Epidermal melanocyte (primary cell): ENCODE data around the gene ZNF862.

Source experiments
- DNase-seq: peaks from one replicate; pipeline ENCODE4 v3.0.0; 2011; ENCODE audit warnings: low spot score; ENCODE audit not compliant: insufficient read length

The ZNF862 gene

DNA sequence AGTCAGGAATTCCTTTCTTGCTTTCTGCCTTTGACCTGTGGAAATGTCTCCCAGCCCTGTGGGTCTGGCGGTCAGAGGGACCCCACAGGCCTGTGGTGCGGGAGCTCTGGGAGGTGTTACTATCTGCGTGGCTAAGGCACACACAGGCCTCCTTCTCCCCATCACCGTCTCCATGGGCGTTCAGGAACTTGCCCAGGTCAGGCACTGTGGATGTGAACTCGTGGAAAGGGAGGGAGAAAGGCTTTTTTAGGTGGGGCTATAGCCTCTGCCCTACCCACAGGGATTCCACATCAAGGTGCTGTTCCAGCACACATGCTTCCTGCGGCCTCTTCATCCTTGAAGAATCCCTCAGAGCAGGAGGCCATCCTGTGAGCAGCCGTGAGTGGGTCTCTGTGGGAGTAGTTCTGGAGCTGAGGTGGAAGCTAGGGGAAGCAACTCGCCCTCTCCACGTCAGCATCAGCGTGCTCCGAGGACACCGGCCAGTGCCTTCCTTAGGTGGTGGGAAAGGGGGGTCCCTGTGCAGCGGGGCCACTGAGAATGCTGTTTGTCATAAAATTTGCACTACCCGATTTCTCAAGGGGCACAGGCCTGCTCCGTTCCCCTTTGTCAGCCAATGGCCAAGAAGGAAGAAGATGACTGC, 28.1 kb downstream of the ZNF862 start:
- DNase-seq, result no peak

DNA sequence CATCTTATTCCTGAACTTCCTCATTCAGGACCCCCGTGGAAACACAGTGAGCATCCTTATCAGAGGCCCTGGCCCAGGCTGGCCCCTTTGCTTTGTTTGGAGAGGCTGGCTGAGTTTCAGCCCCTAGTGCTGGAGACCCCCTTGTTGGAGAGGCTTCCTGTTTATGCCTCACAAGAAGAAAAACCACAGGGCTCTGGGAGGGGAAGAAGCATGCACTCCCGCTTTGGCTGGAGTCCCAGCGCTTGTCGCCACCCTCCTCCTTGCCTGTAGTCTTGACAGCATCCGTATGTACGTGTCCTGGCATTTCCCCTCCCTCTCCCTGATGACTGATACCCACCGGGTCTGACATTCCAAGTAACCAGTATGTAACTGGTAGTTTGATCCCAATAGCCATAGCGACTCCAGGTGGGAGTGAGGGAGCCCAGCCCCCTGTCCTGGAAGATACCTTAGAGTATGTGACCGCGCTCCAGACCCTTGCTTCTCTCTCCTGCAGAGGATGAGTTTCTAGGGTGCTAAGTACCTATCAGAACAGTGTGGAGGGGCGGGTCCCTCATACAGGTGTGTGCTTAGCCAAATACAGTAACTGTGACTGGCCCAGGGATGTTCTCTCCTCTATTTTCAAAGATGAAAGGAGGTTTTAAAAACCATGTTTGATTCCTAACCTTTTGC, 28.7 kb downstream of the ZNF862 start:
- no peak for DNase-seq

DNA sequence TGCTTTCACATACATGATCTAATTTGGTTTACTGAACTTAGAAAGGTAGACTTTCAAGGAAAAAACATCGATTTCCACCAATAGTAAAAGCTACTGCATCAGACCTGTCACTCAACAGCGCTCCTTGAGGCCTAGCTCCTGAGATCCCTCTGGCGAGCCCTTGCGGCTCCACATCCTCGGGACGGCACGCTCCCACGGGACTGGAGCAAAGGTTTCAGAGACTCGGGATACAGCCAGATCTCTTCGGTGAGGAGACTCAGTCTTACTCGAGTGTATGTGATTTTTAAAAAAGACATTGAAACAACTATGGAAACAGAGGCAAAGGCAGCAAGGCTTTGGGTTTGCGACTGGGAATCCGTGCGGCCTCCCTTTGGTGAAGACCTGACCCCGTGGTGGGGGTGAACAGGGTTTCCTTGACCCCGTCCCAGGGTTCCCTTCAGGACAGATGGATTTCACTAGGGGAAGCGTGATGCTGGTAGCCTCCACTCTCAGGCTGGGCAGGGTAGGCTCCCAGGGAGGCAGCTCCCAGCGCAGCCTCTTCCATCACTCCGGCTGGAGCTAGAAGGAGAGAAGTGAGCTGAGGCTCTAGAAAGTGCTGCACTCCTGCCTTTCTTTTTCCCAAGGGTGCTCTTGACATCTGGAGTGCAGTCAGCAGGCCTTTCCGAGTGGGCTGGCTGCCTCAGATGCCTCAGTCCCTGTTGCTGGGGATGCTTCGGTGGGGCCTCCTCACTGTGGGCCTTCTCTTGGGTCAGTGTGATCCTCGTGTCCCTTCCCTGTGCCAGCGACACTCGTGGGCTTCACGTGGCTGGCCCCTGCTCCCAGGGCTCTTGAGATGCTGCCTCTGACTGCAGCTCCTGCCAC, 29.8 kb downstream of the ZNF862 start:
- no peak for DNase-seq

DNA sequence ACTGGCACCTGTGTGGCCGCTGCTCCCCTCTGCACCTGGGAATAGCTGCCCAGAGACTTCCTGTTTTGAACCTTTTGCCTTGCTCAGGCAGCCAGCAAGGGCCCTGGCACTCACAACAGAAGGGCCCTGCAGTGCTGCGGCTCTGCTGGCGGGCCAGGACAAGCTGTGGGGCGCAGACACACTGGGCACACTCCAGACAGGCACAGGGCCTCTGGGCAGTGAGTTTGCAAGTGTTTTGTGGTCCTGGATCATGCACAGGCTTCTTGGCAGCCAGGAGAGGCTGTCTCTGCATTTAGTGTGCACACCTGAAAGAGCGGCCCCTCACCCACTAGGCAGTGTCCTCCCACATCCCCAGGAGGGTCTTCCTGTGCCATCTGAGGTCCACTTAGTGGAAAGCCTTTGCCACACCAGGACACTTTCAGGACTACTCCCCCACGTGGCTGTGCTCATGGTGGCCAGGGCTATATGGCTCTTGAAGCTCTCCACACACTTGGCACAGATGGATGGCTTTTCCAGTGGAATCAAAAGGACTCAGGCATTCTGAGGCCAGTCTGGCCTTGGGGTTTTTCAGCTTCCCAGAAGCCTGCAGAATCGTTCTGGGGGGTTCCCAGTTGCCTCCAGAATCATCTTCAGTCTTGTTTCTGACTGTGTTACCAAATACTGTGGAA, 30.6 kb downstream of the ZNF862 start:
- DNase-seq, result no peak

DNA sequence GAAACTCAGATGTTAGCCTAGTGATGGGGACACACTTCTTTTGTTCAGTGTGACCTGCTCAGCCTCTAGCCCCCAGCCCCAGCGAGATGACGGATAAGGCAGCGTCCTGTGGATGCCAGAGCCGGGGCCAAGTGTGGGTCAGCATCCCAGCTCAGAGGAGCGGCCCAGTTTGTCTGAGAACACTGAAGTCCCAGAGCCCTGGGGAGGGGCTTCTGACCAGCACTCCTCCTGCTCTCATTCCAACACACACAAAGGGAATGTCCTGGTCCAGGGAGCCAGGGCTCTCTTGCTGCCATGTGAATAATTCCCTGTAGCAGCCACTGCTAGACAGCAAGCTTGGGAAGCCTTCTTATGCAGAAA, 31.1 kb downstream of the ZNF862 start:
- no peak for DNase-seq

DNA sequence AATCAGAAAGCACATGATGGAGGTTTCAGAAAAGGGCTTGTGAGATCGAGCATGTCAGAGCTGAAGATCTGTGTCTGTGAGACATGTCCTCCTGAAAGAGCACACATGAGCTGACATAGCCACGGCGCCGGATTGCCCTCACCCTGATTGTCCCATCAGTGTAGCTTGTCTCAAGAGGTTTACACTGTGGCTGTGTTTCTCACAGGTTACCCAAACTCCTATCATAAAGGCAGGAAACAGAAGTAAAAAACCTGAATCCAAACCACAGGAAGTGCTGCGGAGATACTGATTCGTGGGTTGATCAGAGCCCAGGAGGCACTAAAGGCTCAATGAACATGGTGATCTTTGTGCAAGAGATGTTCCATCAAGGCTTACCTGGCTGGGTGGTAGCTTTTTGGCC, 31.7 kb downstream of the ZNF862 start:
- DNase-seq, result no peak

DNA sequence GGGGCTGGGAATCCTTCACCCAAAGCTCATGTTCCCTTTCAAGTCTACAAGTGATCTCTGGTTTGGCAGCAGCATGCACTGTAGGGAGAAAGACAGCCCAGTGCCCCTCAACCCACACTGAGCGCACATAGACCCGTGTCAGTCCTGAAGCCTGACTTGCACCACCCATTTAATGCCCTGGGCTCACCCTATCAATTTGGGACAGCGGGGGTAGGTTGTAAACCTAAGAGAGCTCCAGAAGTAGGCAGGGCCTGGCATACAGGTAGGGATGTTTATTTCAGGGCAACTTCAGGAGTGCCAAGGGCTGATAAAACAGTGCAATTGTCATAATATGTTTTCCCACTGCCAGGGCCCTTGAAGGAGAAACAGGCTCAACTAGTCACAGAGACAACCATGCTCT, 32.1 kb downstream of the ZNF862 start:
- DNase-seq, result no peak

DNA sequence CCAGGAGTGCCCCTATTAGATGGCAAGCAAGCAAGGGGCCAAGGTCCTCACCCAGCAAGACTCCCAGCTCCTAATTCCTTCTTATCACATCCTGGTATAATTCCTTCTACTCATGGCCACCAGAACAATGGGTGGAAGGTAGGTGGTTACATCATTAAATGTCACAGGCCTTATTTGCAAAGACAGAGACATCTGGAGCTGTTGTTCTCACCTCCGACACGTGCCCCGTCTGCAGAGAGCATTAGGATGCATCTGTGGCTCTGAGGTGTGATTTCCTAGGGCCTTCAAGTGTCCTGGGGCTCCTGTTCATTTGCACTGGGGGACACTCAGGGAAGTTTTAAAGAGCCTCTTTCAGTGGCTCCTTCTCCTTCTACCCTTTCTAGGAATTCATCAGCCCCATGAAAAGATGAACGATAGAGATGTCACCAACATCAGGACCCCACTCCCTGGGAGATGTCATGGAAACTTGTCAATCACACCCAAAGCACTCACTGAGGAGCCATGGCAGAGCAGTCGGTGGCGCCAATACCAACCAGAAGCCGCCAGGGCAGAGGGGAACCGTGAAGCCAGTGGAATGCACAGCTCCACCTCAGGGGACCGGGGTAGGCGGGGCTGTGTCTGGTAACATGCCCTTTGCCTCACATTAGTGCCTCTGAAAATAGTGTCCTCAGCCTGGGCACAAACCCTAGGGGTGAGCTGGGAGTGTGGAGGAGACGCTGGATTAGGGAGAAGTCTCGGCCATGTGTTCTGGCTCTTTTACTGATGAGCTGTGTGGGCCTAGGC, 32.7 kb downstream of the ZNF862 start:
- DNase-seq, result no peak

DNA sequence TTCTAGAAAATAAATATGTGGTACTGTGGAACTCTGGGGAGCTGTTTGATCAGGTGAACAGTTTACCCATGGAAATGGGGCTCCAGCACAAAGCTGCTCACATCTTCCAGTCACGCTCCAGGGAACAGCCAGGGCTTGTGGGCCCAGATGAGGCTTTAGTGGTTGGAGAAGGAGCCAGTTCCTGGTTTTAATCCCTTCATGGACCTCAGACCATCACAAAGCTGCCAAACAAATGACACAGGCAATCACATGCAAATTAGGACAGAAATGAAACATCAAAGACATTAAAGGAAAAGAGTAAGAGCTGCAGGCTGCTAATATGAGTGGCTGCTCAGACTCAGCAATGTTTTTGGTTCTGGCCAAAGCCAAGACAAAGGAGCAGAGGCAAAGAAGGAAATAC, 33.4 kb downstream of the ZNF862 start:
- DNase-seq, result no peak

DNA sequence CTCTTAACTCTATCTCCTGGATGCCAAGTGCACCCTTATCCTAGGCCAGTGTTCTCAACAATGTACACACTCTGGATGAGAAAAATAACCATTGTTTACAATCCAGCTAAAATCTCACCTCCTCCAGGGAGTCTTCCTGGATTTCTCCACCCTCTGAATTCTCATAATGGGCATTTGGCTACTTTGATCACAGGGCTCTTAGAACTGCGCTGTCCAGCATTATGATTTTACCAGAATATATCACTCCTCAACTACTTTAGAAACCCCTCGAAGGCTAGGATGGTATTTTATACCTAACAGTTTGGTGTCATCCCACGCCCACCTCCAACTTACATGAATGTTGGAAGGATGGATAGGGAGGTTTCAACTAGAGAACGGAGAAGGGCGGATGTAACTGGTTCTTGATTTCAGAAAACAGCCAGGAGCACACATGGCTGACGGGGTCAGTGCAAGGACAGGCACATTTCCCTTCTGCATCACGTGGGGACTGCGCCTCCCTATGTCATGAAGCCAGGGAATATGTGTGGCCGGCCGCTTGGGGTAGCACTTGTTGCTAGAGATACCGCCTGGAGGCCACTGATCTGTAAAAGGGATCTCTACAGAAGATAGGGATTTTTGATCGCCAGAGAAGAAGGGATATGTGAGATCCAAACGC, 34.4 kb downstream of the ZNF862 start:
- DNase-seq, result peak; percentile 95

DNA sequence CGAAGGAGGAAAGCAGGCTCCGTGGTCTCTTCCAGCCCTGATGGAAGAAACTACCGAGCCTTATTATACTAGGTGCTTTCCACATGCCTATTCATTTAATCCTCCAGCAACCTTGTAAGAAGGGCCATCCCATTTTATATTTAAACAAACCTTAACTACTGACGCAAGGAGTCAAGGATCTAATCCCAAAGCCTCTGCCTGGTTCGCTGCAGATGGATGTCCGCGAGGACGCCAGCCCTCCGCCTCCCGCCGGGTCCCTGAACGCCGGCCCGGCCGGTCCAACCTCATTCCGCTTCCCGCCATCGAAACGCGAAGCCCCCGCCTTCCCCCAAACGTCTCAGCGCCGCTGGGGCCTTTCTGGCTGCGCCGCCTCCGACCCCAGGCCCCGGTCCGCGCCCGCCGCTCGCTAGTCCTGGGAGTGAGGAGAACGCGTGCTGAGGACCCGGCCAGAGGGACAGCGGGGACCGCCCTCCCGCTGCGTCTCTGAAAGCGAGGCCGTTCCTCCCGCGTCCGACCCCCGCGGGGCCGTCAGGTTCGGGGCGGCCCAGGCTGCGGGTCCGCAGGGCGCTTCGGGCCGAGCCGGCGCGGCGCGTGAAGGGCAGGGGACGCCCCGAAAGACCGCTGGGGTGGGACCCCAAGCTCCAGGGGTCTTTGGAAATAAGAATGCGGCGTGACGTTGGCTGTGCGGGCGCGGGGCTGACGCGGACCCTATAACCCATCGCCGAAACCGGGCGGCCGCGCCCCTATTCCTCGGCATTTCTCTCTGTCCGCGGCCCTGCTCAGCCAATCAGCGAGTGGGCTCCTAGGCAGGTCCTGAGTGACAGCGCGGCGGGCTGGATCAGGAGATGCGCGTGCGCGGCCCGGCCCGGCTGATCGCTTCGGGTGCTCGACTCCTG, 35.1 kb downstream of the ZNF862 start, which contains the start of gene ATP6V0E2:
Gene ATP6V0E2, plus strand, starts transcription at position 896 of the 896 bp plus-strand sequence. CDS start 97 bp downstream, outside the sequence.
- DNase-seq, result peak; percentile 99

DNA sequence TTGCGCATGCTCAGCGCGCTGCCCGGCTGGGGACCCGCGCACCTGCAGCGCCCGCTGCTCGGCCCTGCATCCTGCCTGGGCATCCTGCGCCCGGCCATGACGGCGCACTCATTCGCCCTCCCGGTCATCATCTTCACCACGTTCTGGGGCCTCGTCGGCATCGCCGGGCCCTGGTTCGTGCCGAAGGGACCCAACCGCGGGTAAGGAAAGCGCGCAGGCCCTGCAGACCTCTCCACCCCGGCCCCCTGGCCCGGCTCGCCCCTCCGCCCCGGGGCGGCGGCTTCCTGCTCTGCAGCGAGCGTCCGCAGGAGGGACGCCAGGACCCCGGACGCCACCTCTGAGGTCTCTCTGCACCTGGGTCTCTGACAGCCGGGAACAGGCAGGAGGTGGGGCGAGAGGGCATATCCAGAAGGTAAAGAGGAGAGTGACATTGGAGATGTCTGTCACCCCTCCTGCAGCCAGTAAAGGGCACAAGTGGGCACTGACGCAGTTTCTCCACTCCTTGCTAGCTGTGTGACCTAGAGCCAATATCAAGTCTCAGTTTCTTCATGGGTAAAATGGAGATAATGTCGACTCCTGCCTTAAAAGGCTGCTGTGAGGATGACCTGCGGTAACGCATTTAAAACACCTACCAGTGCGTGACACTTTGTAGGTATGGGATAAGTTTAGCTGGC, 35.9 kb downstream of the ZNF862 start:
- DNase-seq, result no peak

DNA sequence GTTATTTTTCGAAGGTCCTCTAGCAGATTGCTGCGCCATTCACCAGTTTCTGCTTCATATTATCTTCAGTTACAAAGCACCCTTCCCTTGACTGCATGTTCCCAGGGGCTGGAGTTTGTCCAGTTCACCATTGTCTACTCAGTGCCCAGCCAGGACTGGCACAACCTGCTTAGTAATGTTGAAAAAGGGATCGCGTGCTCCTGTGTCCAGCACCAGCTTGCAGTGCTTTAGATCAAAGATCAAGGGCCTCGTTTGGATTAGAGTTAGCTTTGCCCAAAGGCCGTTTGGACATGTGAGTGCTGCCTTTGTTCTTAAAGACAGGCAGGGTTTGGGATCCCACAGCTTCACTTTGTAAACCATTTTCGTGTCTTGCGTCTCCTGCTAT, 36.5 kb downstream of the ZNF862 start:
- DNase-seq, result no peak

DNA sequence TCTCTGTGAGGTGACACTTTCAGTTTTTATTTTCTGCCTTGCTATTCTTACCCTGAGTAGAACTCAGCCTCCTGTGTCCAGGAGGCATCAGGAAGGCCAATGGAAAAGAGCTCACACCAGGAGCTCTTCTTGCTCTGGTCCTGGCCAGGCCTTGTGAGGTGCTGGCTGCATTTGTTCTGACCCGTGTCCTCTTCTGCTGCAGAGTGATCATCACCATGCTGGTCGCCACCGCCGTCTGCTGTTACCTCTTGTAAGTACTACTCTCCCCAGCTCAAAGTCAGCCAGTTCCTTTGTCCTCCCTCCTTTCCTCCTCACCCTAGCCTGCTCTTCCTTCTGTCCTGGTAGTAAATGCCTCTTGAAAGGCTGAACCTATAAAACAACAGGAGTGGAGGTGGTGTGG, 37.2 kb downstream of the ZNF862 start:
- no peak for DNase-seq

DNA sequence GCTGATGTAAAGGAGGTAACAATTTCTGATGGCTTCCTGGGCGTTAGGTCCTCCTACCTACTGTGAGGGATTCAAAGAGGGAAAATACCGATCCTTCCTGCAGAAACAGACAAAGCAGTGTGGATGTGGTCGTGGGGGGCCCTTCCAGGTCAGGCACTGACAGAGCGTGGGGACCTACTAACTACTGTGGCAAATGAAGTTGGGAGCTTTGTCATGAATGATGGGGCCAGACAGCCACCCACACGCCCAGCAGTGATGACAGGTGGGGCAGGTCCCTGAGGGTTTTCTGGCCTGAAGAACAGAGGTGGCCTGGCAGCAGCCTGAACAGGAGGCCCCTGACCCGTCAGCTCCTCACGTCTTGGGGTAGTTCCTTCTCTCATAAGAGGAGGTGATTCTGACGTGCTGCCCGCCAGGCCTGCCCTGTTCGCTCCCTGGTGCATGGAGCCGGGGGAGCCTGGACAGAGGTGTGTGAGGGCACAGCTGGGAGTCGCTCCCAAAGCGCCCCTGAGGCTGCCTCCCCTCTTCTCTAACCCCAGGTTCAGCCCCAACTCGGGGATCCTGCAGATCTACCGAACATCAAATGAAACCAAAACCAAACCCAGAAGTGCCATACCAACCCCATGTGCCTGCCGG, 39.8 kb downstream of the ZNF862 start:
- DNase-seq, result no peak

DNA sequence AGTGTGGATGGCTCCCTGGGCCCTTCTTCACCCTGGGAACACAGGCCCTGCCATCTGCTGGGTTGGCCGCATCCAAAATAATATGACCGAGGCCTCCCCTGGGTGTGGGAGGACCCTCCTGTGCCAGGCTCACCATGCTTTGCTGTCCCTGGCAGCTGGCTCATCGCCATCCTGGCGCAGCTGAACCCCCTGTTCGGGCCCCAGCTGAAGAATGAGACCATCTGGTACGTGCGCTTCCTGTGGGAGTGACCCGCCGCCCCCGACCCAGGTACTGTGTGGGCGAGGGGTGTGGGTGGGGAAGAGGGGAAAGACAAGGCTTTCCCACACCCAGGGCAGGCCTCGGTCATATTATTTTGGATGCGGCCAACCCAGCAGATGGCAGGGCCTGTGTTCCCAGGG, 40.3 kb downstream of the ZNF862 start:
- no peak for DNase-seq

DNA sequence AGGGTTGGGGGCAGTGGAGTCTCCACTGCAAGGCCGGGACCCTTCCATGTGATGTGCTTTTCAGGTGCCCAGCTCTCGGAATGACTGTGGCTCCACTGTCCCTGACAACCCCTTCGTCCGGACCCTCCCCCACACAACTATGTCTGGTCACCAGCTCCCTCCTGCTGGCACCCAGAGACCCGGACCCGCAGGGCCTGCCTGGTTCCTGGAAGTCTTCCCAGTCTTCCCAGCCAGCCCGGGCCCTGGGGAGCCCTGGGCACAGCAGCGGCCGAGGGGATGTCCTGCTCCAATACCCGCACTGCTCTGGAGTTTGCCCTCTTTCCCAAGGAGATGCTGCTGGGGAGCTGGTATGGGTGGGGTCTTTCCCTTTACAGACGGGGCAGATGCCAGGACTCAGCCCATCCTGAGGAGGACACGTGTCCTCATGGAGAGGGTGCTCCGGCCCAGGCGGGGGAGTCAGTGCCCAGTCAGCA, 41.1 kb downstream of the ZNF862 start:
- DNase-seq, result no peak
